Breast epithelium (tissue), 3 donors: Measurements from ENCODE around the gene TANGO6.

Experiments
- POLR2A ChIP-seq: fragments of 450-650 bp; IDR thresholded peaks from one replicate; pipeline ENCODE4 v1.6.1; 2016; ENCODE audit warnings: antibody characterized with exemption, mild to moderate bottlenecking, moderate library complexity
- TF ChIP-seq, protein P1 (sequence below), 3 donors: fragments of 450-650 bp; IDR thresholded peaks; one replicate each; pipeline ENCODE4 v1.5.1; 2016 to 2017; ENCODE audit warnings: antibody characterized with exemption in 3 of 3, mild to moderate bottlenecking in 3 of 3, moderate library complexity in 3 of 3

DNA sequence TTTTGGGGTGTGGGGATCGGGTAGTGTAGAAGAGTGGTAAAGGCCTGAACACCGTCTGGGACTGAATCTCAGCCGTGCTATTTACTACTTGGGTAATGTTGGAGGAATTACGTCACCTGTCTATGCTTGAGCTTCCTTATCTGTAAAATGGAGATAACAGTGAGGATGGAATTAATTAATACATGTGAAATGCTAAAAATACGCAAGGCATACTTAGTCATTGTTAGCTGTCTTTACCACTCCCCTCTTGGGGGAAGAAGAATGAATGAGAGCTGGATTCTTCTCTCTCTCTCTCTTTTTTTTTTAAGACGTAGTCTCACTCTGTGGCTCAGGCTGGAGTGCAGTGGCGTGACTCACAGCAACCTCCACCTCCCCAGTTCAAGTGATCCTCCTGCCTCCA lies 41.1 kb upstream of the TANGO6 start:
- TF ChIP-seq, protein P1, sequence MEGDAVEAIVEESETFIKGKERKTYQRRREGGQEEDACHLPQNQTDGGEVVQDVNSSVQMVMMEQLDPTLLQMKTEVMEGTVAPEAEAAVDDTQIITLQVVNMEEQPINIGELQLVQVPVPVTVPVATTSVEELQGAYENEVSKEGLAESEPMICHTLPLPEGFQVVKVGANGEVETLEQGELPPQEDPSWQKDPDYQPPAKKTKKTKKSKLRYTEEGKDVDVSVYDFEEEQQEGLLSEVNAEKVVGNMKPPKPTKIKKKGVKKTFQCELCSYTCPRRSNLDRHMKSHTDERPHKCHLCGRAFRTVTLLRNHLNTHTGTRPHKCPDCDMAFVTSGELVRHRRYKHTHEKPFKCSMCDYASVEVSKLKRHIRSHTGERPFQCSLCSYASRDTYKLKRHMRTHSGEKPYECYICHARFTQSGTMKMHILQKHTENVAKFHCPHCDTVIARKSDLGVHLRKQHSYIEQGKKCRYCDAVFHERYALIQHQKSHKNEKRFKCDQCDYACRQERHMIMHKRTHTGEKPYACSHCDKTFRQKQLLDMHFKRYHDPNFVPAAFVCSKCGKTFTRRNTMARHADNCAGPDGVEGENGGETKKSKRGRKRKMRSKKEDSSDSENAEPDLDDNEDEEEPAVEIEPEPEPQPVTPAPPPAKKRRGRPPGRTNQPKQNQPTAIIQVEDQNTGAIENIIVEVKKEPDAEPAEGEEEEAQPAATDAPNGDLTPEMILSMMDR (IDR thresholded peaks at IDR 0.05), result no peak
- no peak for TF ChIP-seq POLR2A
